Measurements from ENCODE around the gene SOX6. TPM values are rescaled to one million over a fixed set of nuclear protein-coding genes. Genes with fewer than 3 reads are reported as not detected.
A peak's percentile ranks its signal among the peaks of the same experiment; 100 is the strongest.

The SOX6 gene
- total and polyA plus RNA-seq, 2 experiments from 2014 or later: 0.03 to 0.66 TPM

- no peaks in the 10 kb centered on the region for H3K36me3 Mint-ChIP-seq (ENCODE audit: low read depth)
- no peak for TF ChIP-seq REST (IDR thresholded peaks at IDR 0.05; ENCODE audit: unreplicated experiment)
- TF ChIP-seq EZH2phosphoT487 (IDR thresholded peaks at IDR 0.05; ENCODE audit: unreplicated experiment): no peak
- TF ChIP-seq ZNF114 (CRISPR knock-in tag; IDR thresholded peaks at IDR 0.05): no peak
- TF ChIP-seq EZH2 (IDR thresholded peaks at IDR 0.05; ENCODE audit: low read depth, unreplicated experiment): no peak
- no peak for TF ChIP-seq STAT1 (IDR thresholded peaks at IDR 0.05; ENCODE audit: unreplicated experiment)
- TF ChIP-seq NANOG (IDR thresholded peaks at IDR 0.05; ENCODE audit: borderline replicate concordance): no peak
- TF ChIP-seq ZNF462 (CRISPR knock-in tag; IDR thresholded peaks at IDR 0.05): no peak
- TF ChIP-seq ZNF331 (CRISPR knock-in tag; IDR thresholded peaks at IDR 0.05; ENCODE audit: low read depth): no peak
- no peak for TF ChIP-seq CREB1 (CRISPR knock-in tag; IDR thresholded peaks at IDR 0.05; ENCODE audit: low read depth)
- TF ChIP-seq JUNB (IDR thresholded peaks at IDR 0.05; ENCODE audit: unreplicated experiment): no peak
- no peak for TF ChIP-seq ETS1 (IDR thresholded peaks at IDR 0.05)
- Histone ChIP-seq H3K4me1 (ENCODE audit: insufficient read depth) (peaks cover 30% of the 10 kb centered on the region), H3F3A (replicated peaks; ENCODE audit: low read depth) (no peaks in the 10 kb centered on the region), H3K4me3 (no peak overlapping the region), H3K79me2 (replicated peaks; ENCODE audit: insufficient read depth) (no peaks in the 10 kb centered on the region), H3K27me3 (ENCODE audit: insufficient read depth) (no peaks in the 10 kb centered on the region), H3K4me2 (0 out of 2 replicates have a peak overlapping the region, but pooled peaks have one; percentile 1), H3K27ac (ENCODE audit: low read depth) (no peak overlapping the region), H4K20me1 (replicated peaks; ENCODE audit: insufficient read depth) (no peaks in the 10 kb centered on the region), H3K9me2 (ENCODE audit: insufficient read depth) (no peaks in the 10 kb centered on the region), H2AFZ (no peak overlapping the region), H3K36me3 (ENCODE audit: insufficient read depth) (no peaks in the 10 kb centered on the region)
- DNase-seq (ENCODE audit: low spot score): peak; percentile 79
- H3K4me1 Mint-ChIP-seq: peaks cover 38% of the 10 kb centered on the region
- H3K27ac Mint-ChIP-seq: no peak overlapping the region
- H3K27me3 Mint-ChIP-seq (ENCODE audit: insufficient read depth, low read depth, poor library complexity): no peaks in the 10 kb centered on the region
- ATAC-seq: peak; percentile 95
- no peaks in the 10 kb centered on the region for H3K9me3 Mint-ChIP-seq
- H3K4me3 Mint-ChIP-seq: peak overlapping the region; percentile 2; the same call in 1 of the 3 replicates
Measured at GRCh38 chr11:16049611-16050010, 306.7 kb downstream of the SOX6 start.

Data from GM23338 (cell line).